ENCODE measurements around the gene KRTAP5-7.
"Not testable (repeated sequence)": the region's sequence is repeated elsewhere in the genome, so short reads cannot be mapped to it uniquely, and the experiment has no call there.

KRTAP5-7 gene

GRCh38 chr11:71564430-71564829 is 37.4 kb downstream of the KRTAP5-7 start:
- DNase-seq: no peak

- no peak for DNase-seq
These were observed 38.2 kb downstream of the KRTAP5-7 start, which contains the start of gene KRTAP5-10 for GRCh38 chr11:71565263-71565662. Gene KRTAP5-10, plus strand, starts transcription at chr11:71565563. Its CDS starts 25 bp downstream, at chr11:71565588.

GRCh38 chr11:71566081-71566620 is 39.1 kb downstream of the KRTAP5-7 start:
- DNase-seq: no peak

- DNase-seq: not testable (repeated sequence)
These were observed 39.8 kb downstream of the KRTAP5-7 start for GRCh38 chr11:71566626-71567599.

- not testable (repeated sequence) for DNase-seq
These were observed 40.6 kb downstream of the KRTAP5-7 start for GRCh38 chr11:71567633-71568032.

- DNase-seq: no peak
These were observed 41.8 kb downstream of the KRTAP5-7 start for GRCh38 chr11:71568704-71569349.

- DNase-seq: not testable (repeated sequence)
These were observed 44.2 kb downstream of the KRTAP5-7 start for GRCh38 chr11:71571101-71571850.

- no peak for DNase-seq
These were observed 45.7 kb downstream of the KRTAP5-7 start for GRCh38 chr11:71572811-71573210.

GRCh38 chr11:71574418-71574817 is 47.4 kb downstream of the KRTAP5-7 start:
- no peak for DNase-seq

GRCh38 chr11:71575723-71576424 is 48.8 kb downstream of the KRTAP5-7 start:
- no peak for DNase-seq

GRCh38 chr11:71576688-71577465 is 49.8 kb downstream of the KRTAP5-7 start:
- DNase-seq: not testable (repeated sequence)

GRCh38 chr11:71577469-71578004 is 50.5 kb downstream of the KRTAP5-7 start:
- DNase-seq: no peak

All from fibroblast of skin of scalp (primary cell).